Vagina (tissue), 2 donors: ENCODE data around the gene GDF9.

Experiments
- CTCF ChIP-seq, 3 experiments: fragments of 450-650 bp in 2 of 3; fragments of 200-600 bp in 1 of 3; sonication (generic) in 1 of 3; IDR thresholded peaks; one replicate each; pipeline ENCODE4 v1.5.1; 2017 to 2019; ENCODE audit warnings: antibody characterized with exemption in 3 of 3, mild to moderate bottlenecking in 2 of 3, moderate library complexity in 2 of 3
- POLR2A ChIP-seq, 2 donors: fragments of 450-650 bp; IDR thresholded peaks; one replicate each; pipeline ENCODE4 v1.6.1; 2017; ENCODE audit warnings: antibody characterized with exemption in 2 of 2, mild to moderate bottlenecking in 2 of 2, moderate library complexity in 2 of 2
- POLR2AphosphoS5 ChIP-seq, 2 donors: sonication (generic); formaldehyde crosslinking; IDR thresholded peaks; one replicate each; pipeline ENCODE4 v1.9.0; 2017; ENCODE audit warnings: antibody characterized with exemption in 2 of 2, mild to moderate bottlenecking in 2 of 2, low read depth in 1 of 2; ENCODE audit not compliant: insufficient read depth in 1 of 2

- TF ChIP-seq POLR2AphosphoS5 (IDR thresholded peaks at IDR 0.05; ENCODE audit: insufficient read depth in 1 of 2, low read depth in 1 of 2) (no peak), CTCF (IDR thresholded peaks at IDR 0.05) (no peak), POLR2A (IDR thresholded peaks at IDR 0.05) (no peak)
Observed at GRCh38 chr5:132821791-132822190, 44.5 kb downstream of the GDF9 start.
